ENCODE results near the gene WNT6. TPM values are rescaled to one million over a fixed set of nuclear protein-coding genes. Genes with fewer than 3 reads are reported as not detected.

Gene WNT6
- total RNA-seq, 1 donor from 2014 or later = not detected

- TF ChIP-seq CTCF (IDR thresholded peaks at IDR 0.05) = no peak
- Mint-ChIP-seq H3K27ac (ENCODE audit: unreplicated experiment) (no peak overlapping the region), H3K4me3 (ENCODE audit: unreplicated experiment) (no peak overlapping the region), H3K36me3 (ENCODE audit: low read depth) (no peaks in the 10 kb centered on the region), H3K9me3 (ENCODE audit: low read depth) (no peaks in the 10 kb centered on the region), H3K27me3 (ENCODE audit: low read depth) (peaks cover 75% of the 10 kb centered on the region), H3K4me1 (ENCODE audit: low read depth) (peaks cover 8% of the 10 kb centered on the region)
- no peak for DNase-seq (ENCODE audit: low spot score)
These were observed 11.4 kb downstream of the WNT6 start for GRCh38 chr2:218870984-218871344.

GRCh38 chr2:218871345-218872302, 12.0 kb downstream of the WNT6 start:
- peaks cover 73% of the 10 kb centered on the region for H3K27me3 Mint-ChIP-seq (ENCODE audit: low read depth)
- no peak overlapping the region for H3K27ac Mint-ChIP-seq (ENCODE audit: unreplicated experiment)
- no peak overlapping the region for H3K4me3 Mint-ChIP-seq (ENCODE audit: unreplicated experiment)
- TF ChIP-seq CTCF (IDR thresholded peaks at IDR 0.05) = no peak
- no peaks in the 10 kb centered on the region for H3K36me3 Mint-ChIP-seq (ENCODE audit: low read depth)
- H3K4me1 Mint-ChIP-seq (ENCODE audit: low read depth) = peaks cover 8% of the 10 kb centered on the region
- no peaks in the 10 kb centered on the region for H3K9me3 Mint-ChIP-seq (ENCODE audit: low read depth)
- DNase-seq (ENCODE audit: low spot score) = no peak

GRCh38 chr2:218872645-218873358, 13.2 kb downstream of the WNT6 start:
- DNase-seq (ENCODE audit: low spot score) = no peak
- TF ChIP-seq CTCF (IDR thresholded peaks at IDR 0.05) = no peak
- Mint-ChIP-seq H3K36me3 (ENCODE audit: low read depth) (no peaks in the 10 kb centered on the region), H3K4me1 (ENCODE audit: low read depth) (peaks cover 8% of the 10 kb centered on the region), H3K27ac (ENCODE audit: unreplicated experiment) (no peak overlapping the region), H3K27me3 (ENCODE audit: low read depth) (peaks cover 70% of the 10 kb centered on the region), H3K9me3 (ENCODE audit: low read depth) (no peaks in the 10 kb centered on the region), H3K4me3 (ENCODE audit: unreplicated experiment) (peak overlapping the region; percentile 38)

GRCh38 chr2:218873359-218874194, 14.0 kb downstream of the WNT6 start:
- Mint-ChIP-seq H3K9me3 (ENCODE audit: low read depth) (no peaks in the 10 kb centered on the region), H3K36me3 (ENCODE audit: low read depth) (no peaks in the 10 kb centered on the region), H3K4me1 (ENCODE audit: low read depth) (peaks cover 8% of the 10 kb centered on the region), H3K27ac (ENCODE audit: unreplicated experiment) (no peak overlapping the region), H3K4me3 (ENCODE audit: unreplicated experiment) (peak overlapping the region; percentile 38), H3K27me3 (ENCODE audit: low read depth) (peaks cover 68% of the 10 kb centered on the region)
- TF ChIP-seq CTCF (IDR thresholded peaks at IDR 0.05) = peak; percentile 11
- no peak for DNase-seq (ENCODE audit: low spot score)

Data from chondrocyte (in vitro differentiated cells).